ENCODE data around the gene PRTN3. TPM values are rescaled to one million over a fixed set of nuclear protein-coding genes. Genes with fewer than 3 reads are reported as not detected.
"Not testable (repeated sequence)": the region's sequence is repeated elsewhere in the genome, so short reads cannot be mapped to it uniquely, and the experiment has no call there.

The PRTN3 gene
- total RNA-seq, 1 donor from 2014 or later, result not detected

DNA sequence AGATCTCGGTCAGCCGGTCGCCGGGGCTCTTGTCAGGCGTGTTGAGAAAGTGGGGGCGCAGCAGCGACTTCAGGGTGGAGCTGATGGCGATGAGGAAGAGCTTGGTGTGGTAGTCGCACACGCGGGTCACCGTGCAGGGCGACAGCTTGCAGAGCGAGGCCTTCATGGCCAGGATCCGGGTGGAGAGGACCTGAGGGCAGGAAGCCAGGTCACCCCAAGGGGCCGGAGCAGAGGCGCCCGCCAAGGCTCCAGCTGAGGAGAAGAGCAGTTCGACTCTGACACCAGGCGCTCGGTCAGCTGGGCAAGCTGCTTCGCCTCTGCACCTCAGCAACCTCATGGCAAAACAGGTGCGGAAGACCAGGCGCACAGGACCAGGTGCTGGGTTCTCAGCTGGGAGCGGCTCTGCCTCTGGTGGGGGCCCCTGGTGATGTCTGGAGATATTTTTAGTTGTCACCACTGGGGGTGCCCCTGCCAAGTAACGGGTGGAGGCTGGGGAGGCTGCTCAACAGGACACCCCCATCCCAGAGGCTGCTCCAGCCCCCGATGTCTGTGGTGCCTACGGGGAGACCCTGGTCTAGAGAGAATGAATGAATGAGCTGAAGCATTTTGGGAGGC lies 34.6 kb downstream of the PRTN3 start:
- no peaks in the 10 kb centered on the region for H3K4me1 Mint-ChIP-seq (ENCODE audit: low read depth, unreplicated experiment)
- TF ChIP-seq, protein P1, sequence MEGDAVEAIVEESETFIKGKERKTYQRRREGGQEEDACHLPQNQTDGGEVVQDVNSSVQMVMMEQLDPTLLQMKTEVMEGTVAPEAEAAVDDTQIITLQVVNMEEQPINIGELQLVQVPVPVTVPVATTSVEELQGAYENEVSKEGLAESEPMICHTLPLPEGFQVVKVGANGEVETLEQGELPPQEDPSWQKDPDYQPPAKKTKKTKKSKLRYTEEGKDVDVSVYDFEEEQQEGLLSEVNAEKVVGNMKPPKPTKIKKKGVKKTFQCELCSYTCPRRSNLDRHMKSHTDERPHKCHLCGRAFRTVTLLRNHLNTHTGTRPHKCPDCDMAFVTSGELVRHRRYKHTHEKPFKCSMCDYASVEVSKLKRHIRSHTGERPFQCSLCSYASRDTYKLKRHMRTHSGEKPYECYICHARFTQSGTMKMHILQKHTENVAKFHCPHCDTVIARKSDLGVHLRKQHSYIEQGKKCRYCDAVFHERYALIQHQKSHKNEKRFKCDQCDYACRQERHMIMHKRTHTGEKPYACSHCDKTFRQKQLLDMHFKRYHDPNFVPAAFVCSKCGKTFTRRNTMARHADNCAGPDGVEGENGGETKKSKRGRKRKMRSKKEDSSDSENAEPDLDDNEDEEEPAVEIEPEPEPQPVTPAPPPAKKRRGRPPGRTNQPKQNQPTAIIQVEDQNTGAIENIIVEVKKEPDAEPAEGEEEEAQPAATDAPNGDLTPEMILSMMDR (IDR thresholded peaks at IDR 0.05; ENCODE audit: partially characterized antibody, unreplicated experiment), result no peak
- no peak overlapping the region for H3K27ac Mint-ChIP-seq (ENCODE audit: unreplicated experiment)
- peaks cover 6% of the 10 kb centered on the region for H3K27me3 Mint-ChIP-seq (ENCODE audit: unreplicated experiment)
- no peak overlapping the region for H3K4me3 Mint-ChIP-seq (ENCODE audit: unreplicated experiment)
- peaks cover 5% of the 10 kb centered on the region for H3K9me3 Mint-ChIP-seq (ENCODE audit: unreplicated experiment)
- no peak for DNase-seq
- H3K36me3 Mint-ChIP-seq (ENCODE audit: unreplicated experiment), result no peaks in the 10 kb centered on the region

DNA sequence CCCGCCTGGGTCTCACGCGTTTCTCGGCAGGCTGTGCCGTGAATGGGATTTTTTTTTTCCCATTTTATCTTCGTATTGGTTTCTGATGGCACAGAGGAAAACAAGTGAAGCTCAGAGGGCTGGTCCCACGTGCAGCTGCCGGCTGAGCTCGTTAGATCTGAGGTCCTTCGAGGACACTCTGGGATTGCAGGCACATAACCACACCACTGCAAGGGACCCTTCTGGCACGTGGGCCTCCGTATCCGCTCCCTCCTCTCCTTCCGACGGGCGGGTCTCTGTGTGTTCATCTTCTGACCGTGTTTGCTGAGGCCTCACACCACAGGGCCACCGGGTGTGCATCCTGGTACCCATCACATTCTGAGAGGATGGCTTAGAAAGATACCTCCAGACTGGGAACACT lies 35.3 kb downstream of the PRTN3 start:
- H3K36me3 Mint-ChIP-seq (ENCODE audit: unreplicated experiment), result no peaks in the 10 kb centered on the region
- no peak overlapping the region for H3K27ac Mint-ChIP-seq (ENCODE audit: unreplicated experiment)
- peaks cover 5% of the 10 kb centered on the region for H3K27me3 Mint-ChIP-seq (ENCODE audit: unreplicated experiment)
- TF ChIP-seq, protein P1 (IDR thresholded peaks at IDR 0.05; ENCODE audit: partially characterized antibody, unreplicated experiment), result no peak
- no peak overlapping the region for H3K4me3 Mint-ChIP-seq (ENCODE audit: unreplicated experiment)
- no peak for DNase-seq
- H3K4me1 Mint-ChIP-seq (ENCODE audit: low read depth, unreplicated experiment), result no peaks in the 10 kb centered on the region
- peaks cover 5% of the 10 kb centered on the region for H3K9me3 Mint-ChIP-seq (ENCODE audit: unreplicated experiment)

DNA sequence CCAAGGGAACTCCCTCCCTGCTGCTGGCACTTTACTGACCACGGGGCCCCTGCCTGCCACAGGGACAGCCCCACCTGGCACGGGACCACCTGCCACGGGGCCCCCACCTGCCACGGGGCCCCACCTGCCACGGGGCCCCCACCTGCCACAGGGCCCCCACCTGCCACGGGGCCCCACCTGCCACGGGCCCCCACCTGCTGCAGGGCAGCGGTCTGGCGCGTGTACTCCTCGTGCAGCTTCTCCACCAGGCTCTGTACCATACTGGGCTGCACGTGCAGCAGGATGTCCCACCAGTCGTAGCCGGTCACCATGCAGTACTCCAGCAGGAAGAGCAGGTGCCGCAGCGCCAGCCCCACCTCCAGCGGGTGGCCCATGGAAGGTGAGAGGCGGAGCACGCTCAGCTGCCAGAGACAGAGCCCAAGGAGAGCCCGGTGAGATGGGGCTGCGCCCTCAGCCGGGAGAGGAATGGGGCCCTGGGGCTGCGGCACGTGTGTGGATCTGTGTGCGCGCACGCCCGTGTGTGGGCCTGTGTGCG lies 36.0 kb downstream of the PRTN3 start:
- DNase-seq, result no peak
- no peak overlapping the region for H3K4me3 Mint-ChIP-seq (ENCODE audit: unreplicated experiment)
- H3K27ac Mint-ChIP-seq (ENCODE audit: unreplicated experiment), result no peak overlapping the region
- H3K27me3 Mint-ChIP-seq (ENCODE audit: unreplicated experiment), result peaks cover 2% of the 10 kb centered on the region
- no peaks in the 10 kb centered on the region for H3K4me1 Mint-ChIP-seq (ENCODE audit: low read depth, unreplicated experiment)
- H3K9me3 Mint-ChIP-seq (ENCODE audit: unreplicated experiment), result peaks cover 5% of the 10 kb centered on the region
- no peaks in the 10 kb centered on the region for H3K36me3 Mint-ChIP-seq (ENCODE audit: unreplicated experiment)
- TF ChIP-seq, protein P1 (IDR thresholded peaks at IDR 0.05; ENCODE audit: partially characterized antibody, unreplicated experiment), result no peak

DNA sequence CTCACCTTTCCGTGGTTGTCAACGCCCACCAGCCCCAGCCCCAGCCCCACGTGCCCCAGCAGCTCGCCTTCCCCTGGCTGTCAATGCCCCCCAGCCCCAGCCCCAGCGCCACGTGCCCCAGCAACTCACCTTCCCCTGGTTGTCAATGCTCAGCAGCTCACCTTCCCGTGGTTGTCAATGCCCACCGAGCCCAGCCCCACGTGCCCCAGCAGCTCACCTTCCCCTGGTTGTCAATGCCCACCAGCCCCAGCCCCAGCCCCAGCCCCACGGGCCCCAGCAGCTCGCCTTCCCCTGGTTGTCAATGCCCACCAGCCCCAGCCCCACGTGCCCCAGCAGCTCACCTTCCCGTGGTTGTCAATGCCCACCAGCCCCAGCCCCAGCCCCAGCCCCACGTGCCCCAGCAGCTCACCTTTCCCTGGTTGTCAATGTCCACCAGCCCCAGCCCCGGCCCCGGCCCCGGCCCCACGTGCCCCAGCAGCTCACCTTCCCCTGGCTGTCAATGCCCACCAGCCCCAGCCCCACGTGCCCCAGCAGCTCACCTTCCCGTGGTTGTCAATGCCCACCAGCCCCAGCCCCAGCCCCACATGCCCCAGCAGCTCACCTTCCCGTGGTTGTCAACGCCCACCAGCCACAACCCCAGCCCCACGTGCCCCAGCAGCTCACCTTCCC lies 37.3 kb downstream of the PRTN3 start:
- H3K4me3 Mint-ChIP-seq (ENCODE audit: unreplicated experiment); H3K27ac Mint-ChIP-seq (ENCODE audit: unreplicated experiment); H3K27me3 Mint-ChIP-seq (ENCODE audit: unreplicated experiment); DNase-seq; H3K4me1 Mint-ChIP-seq (ENCODE audit: low read depth, unreplicated experiment); H3K36me3 Mint-ChIP-seq (ENCODE audit: unreplicated experiment); H3K9me3 Mint-ChIP-seq (ENCODE audit: unreplicated experiment): not testable (repeated sequence)

DNA sequence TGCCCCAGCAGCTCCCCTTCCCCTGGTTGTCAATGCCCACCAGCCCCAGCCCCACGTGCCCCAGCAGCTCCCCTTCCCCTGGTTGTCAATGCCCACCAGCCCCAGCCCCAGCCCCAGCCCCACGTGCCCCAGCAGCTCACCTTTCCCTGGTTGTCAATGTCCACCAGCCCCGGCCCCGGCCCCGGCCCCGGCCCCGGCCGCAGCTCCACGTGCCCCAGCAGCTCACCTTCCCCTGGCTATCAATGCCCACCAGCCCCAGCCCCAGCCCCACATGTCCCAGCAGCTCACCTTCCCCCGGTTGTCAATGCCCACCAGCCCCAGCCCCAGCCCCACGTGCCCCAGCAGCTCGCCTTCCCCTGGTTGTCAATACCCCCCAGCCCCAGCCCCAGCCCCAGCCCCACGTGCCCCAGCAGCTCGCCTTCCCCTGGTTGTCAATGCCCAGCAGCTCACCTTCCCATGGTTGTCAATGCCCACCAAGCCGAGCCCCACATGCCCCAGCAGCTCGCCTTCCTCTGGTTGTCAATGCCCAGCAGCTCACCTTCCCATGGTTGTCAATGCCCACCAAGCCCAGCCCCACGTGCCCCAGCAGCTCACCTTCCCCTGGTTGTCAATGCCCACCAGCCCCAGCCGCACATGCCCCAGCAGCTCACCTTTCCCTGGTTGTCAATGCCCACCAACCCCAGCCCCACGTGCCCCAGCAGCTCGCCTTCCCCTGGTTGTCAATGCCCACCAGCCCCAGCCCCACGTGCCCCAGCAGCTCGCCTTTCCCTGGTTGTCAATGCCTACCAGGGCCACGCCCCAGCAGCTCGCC lies 38.2 kb downstream of the PRTN3 start:
- H3K27ac Mint-ChIP-seq (ENCODE audit: unreplicated experiment); H3K4me1 Mint-ChIP-seq (ENCODE audit: low read depth, unreplicated experiment); H3K36me3 Mint-ChIP-seq (ENCODE audit: unreplicated experiment); H3K27me3 Mint-ChIP-seq (ENCODE audit: unreplicated experiment); H3K4me3 Mint-ChIP-seq (ENCODE audit: unreplicated experiment); DNase-seq; H3K9me3 Mint-ChIP-seq (ENCODE audit: unreplicated experiment): not testable (repeated sequence)

Data from glutamatergic neuron (in vitro differentiated cells).